Measurements from ENCODE around the gene FMNL2.

The FMNL2 gene

GRCh38 chr2:152648336-152648735, 313.4 kb downstream of the FMNL2 start:
- no peak for DNase-seq (ENCODE audit: low read depth in 2 of 2)

- DNase-seq (ENCODE audit: low read depth in 2 of 2), result no peak
These were observed 315.0 kb downstream of the FMNL2 start for GRCh38 chr2:152649997-152650396.

GRCh38 chr2:152650768-152651371, 315.9 kb downstream of the FMNL2 start:
- DNase-seq (ENCODE audit: low read depth in 2 of 2), result no peak

- DNase-seq (ENCODE audit: low read depth in 2 of 2), result no peak
These were observed 316.9 kb downstream of the FMNL2 start for GRCh38 chr2:152651834-152652233.

- no peak for DNase-seq (ENCODE audit: low read depth in 2 of 2)
These were observed 320.9 kb downstream of the FMNL2 start for GRCh38 chr2:152655880-152656279.

- no peak for DNase-seq (ENCODE audit: low read depth in 2 of 2)
These were observed 322.1 kb downstream of the FMNL2 start for GRCh38 chr2:152657043-152657442.

- no peak for DNase-seq (ENCODE audit: low read depth in 2 of 2)
These were observed 323.2 kb downstream of the FMNL2 start for GRCh38 chr2:152658221-152658620.

GRCh38 chr2:152661076-152661475, 326.1 kb downstream of the FMNL2 start:
- no peak for DNase-seq (ENCODE audit: low read depth in 2 of 2)

GRCh38 chr2:152664725-152665124, 329.8 kb downstream of the FMNL2 start:
- DNase-seq (ENCODE audit: low read depth in 2 of 2), result no peak

- DNase-seq (ENCODE audit: low read depth in 2 of 2), result no peak
These were observed 339.4 kb downstream of the FMNL2 start for GRCh38 chr2:152674334-152674733.

- DNase-seq (ENCODE audit: low read depth in 2 of 2), result no peak
These were observed 341.5 kb downstream of the FMNL2 start for GRCh38 chr2:152676461-152676860.

GRCh38 chr2:152678808-152679207, 343.8 kb downstream of the FMNL2 start:
- no peak for DNase-seq (ENCODE audit: low read depth in 2 of 2)

- DNase-seq (ENCODE audit: low read depth in 2 of 2), result no peak
These were observed 347.7 kb downstream of the FMNL2 start for GRCh38 chr2:152682663-152683062.

- DNase-seq (ENCODE audit: low read depth in 2 of 2), result no peak
These were observed 348.4 kb downstream of the FMNL2 start for GRCh38 chr2:152683400-152683799.

GRCh38 chr2:152686321-152686720, 351.3 kb downstream of the FMNL2 start:
- no peak for DNase-seq (ENCODE audit: low read depth in 2 of 2)

- DNase-seq (ENCODE audit: low read depth in 2 of 2), result no peak
These were observed 358.1 kb downstream of the FMNL2 start for GRCh38 chr2:152693033-152693432.

GRCh38 chr2:152694161-152694661, 359.2 kb downstream of the FMNL2 start:
- no peak for DNase-seq (ENCODE audit: low read depth in 2 of 2)

- no peak for DNase-seq (ENCODE audit: low read depth in 2 of 2)
These were observed 360.8 kb downstream of the FMNL2 start for GRCh38 chr2:152695763-152696162.

- DNase-seq (ENCODE audit: low read depth in 2 of 2), result no peak
These were observed 361.5 kb downstream of the FMNL2 start for GRCh38 chr2:152696476-152696875.

All from stimulated activated CD8-positive, alpha-beta memory T cell treated with anti-CD3 and anti-CD28 coated beads, Interleukin-7, amount 100 ng/mL, for 1 hour (primary cell).